Measurements from ENCODE around the gene NAT16.
"Not testable (repeated sequence)": the region's sequence is repeated elsewhere in the genome, so short reads cannot be mapped to it uniquely, and the experiment has no call there.

NAT16 gene

GRCh38 chr7:101201695-101202602 is 21.9 kb upstream of the NAT16 start:
- DNase-seq (ENCODE audit: low spot score) = no peak

GRCh38 chr7:101200862-101201599 is 20.9 kb upstream of the NAT16 start, which contains the start of gene MOGAT3:
Gene MOGAT3, minus strand, starts transcription at chr7:101201036. Its CDS starts 182 bp downstream, at chr7:101200854.
- DNase-seq (ENCODE audit: low spot score) = no peak

DNA sequence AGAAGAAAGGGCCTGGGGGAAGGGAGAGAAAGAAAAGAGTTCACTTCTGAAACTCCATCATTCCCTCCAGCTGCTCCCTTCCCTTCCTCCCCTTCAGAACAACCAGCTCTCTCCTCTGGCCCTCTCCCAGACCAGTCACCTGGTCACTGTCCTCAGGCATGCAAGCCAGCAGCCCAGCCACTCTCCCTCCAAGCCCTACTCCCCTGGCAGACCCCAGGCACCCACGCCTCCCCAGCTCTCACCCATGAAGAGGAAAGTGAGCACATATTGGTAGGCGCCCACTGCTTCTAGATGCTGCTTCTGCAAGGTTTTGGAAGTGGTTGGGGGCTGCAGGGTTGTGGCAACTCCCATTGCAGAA is 20.4 kb upstream of the NAT16 start:
- no peak for DNase-seq (ENCODE audit: low spot score)

GRCh38 chr7:101199522-101199921 is 19.4 kb upstream of the NAT16 start:
- DNase-seq (ENCODE audit: low spot score) = not testable (repeated sequence)

- DNase-seq (ENCODE audit: low spot score) = no peak
Observed at GRCh38 chr7:101198476-101198875, 18.4 kb upstream of the NAT16 start.

DNA sequence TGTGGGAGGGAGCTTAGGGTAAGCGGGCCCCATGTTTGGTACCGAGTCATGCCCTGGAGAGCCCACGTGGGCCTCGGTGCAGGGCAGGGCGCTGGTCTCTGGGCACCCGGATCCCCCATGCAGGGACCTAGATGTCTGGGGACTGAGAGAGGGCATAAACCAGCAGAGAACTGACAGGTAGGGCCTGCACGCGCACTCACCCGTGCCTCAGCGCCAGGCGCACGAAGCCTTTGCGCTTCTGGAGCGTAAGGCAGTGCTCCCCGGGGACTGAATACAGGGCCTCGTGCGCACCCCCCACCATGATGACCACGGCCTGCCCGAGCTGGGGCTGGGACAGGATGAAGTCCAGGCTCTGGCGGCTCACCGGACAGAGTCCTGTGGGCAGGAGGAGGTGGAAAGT is 17.9 kb upstream of the NAT16 start:
- DNase-seq (ENCODE audit: low spot score) = no peak

DNA sequence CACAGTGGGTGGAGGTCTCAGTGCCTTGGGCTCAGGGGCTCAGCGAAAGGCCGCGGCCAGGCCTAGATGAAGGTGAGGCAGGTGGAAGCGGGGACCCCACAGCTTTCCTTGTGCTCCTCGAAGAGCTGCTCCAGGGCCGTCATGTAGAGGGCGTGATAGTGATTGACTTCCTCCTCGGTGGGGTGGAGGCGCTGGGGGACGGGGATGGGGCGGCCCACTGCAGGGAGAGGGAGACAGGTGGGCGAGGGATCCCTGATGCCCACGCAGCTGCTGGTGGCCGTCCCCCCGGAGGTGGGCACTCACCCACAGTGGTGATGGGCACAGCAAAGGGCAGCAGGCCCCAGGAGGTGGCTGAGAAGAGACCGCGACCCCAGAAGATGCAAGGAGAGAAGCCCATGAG is 15.8 kb upstream of the NAT16 start:
- no peak for DNase-seq (ENCODE audit: low spot score)

GRCh38 chr7:101189109-101189508 is 9.0 kb upstream of the NAT16 start:
- no peak for DNase-seq (ENCODE audit: low spot score)

- DNase-seq (ENCODE audit: low spot score) = peak; percentile 52
Observed at GRCh38 chr7:101186844-101187428, 6.8 kb upstream of the NAT16 start.

- DNase-seq (ENCODE audit: low spot score) = no peak
Observed at GRCh38 chr7:101186194-101186593, 6.1 kb upstream of the NAT16 start.

DNA sequence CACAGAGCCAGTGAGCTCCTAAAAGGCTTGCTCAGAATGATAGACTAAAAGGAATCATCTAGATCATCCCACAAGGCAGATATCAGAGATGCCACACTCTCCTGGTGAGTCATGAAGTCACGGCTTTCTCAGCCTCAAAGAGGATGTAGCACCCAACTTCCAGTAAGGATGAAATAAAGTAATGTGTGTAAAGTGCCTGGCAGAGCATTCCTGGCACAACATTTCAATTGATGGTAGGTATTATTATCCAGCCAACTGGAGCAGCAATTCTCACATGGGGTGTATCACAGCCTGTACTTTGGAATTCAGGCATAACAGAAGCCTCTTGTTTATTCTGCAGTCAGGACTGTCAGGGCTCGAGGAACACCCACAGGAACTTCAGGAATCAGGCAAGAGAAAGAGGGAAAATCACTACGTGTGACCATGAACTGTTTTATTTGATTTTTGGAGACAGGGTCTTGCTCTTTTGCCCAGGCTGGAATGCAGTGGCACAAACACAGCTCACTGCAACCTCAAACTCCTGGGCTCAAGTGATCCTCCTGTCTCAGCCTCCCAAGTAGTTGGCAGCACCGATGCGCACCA is 5.3 kb upstream of the NAT16 start:
- no peak for DNase-seq (ENCODE audit: low spot score)

GRCh38 chr7:101179713-101180112 is 380 bp downstream of the NAT16 start:
- no peak for DNase-seq (ENCODE audit: low spot score)

DNA sequence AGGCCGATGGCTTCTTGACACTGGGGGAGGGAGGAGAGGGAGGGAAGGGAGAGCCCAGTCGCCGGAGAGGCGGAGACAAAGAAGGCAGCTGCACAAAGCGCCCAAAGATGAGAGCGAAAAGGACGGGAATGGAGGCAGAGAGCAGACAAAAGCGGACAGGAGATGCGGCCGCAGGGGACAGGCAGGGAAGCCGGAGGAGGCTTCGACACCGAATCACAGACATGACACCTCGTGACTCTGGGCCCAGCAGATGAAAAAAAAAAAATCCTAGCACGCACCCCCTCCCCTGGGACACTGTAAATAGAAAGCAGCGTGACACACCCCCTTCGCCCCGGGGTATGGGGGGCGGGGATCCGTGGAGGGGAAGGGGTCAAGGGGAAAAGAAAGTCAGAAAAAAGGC is 976 bp downstream of the NAT16 start:
- DNase-seq (ENCODE audit: low spot score) = no peak

- no peak for DNase-seq (ENCODE audit: low spot score)
Observed at GRCh38 chr7:101177644-101178043, 2.4 kb downstream of the NAT16 start.

- no peak for DNase-seq (ENCODE audit: low spot score)
Observed at GRCh38 chr7:101175664-101176063, 4.4 kb downstream of the NAT16 start.

DNA sequence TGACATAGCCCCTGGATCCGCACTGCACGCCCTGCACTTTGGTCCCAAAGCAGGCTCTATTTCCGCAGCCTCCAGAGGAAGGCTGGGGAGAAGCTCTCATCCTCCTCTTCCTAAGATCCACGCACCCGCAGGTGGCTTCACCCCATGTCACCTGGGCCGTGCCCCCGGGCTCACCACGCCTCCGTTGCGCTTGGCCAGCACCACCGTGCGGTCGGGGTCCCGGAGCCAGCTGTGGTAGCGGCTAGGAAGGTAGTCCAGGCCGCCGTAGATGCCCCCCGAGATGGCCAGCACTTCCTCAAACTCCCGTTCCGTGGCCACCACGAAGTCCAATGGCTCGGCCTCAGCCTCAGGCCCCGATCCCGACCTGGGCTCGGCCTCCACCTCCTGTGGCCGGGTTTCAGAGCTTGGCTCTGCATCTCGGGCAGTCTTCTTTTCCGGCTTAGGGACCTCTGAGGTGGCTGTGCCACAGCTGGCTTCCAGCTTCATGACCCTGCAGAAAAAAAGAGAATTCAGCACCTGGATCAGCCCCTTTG is 5.7 kb downstream of the NAT16 start:
- peak; percentile 45 for DNase-seq (ENCODE audit: low spot score)

- DNase-seq (ENCODE audit: low spot score) = peak; percentile 76
Observed at GRCh38 chr7:101173752-101174244, 6.3 kb downstream of the NAT16 start.

- no peak for DNase-seq (ENCODE audit: low spot score)
Observed at GRCh38 chr7:101172854-101173751, 7.0 kb downstream of the NAT16 start.

DNA sequence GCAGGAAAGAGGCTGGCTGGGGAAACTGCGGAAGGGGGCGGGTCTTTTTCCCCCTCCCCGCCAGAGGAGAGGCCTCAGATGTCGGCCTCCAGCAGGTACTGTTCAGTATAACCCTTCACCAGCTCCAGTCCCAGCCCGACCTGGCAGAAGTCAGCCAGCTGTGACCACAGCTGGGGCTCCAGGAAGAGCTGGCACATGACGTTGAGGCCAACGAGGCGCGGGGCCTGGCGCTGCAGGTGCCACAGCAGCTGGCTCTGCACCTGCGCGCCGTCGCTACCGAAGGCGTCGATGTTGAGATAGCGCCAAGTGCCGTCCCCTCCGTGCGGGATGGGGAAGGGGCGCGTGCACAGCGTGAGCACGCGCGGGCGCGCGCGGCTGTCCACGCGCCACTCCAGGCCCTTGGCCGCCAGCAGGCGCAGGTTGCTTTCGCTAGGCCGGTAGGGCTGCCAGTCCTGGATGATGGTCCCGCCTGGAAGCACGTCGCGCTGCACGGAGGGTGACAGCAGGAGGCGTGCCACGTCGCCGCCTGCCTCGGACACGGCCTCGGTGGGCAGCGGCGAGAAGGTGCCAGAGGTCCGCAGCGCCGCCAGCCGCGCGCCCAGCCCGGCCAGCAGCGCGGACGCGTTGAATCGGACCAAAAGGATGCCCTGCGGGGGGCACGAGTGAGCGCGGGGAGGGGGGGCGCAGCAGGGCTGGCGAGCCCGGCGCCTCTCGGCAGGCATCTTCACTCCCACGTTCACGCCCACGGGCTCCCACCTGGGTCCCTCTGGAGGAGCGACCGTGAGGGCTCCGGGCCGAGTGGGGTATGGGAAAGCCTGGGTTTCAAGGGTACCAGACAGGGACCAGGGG is 7.9 kb downstream of the NAT16 start:
- DNase-seq (ENCODE audit: low spot score) = peak; percentile 85

DNA sequence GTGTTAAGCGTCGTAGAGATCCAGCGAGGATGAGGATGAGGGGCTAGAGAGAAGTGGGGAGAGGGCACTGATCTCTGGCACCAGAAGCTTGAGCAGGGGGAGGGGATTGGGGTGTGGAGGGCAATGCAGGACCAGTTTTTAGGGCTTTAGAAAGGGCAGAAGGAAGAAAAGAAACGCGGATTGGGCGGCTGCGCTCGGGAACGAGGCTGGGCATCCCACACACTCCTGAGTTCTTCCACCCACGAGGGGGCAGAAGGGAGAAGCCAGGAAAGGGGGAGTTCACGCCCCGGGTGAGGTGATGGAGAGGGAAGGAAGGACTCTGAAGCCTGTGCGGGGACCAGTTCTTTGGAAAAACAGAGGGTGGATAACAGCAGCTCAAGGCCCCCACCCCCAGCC is 8.7 kb downstream of the NAT16 start:
- no peak for DNase-seq (ENCODE audit: low spot score)
